IMR-90 (cell line): Measurements from ENCODE around the gene NHLRC1.

ENCODE experiments used
- CEBPB ChIP-seq: IDR thresholded peaks from 2 replicates; pipeline ENCODE4 v1.6.1; 2012; ENCODE audit warnings: low read depth, low read length, improper control_type of control experiment
- CTCF ChIP-seq: conservative IDR thresholded peaks from 2 replicates; pipeline ENCODE4 v1.5.1; 2012; ENCODE audit warnings: mild to moderate bottlenecking, low read depth, low read length, improper control_type of control experiment
- FOS ChIP-seq: fragments of 150-350 bp; IDR thresholded peaks from 2 replicates; pipeline ENCODE4 v1.6.1; 2016; ENCODE audit warnings: low read depth, low read length
- MAFK ChIP-seq: IDR thresholded peaks from 2 replicates; pipeline ENCODE4 v1.6.1; 2012; ENCODE audit warnings: low read depth, low read length, improper control_type of control experiment
- MXI1 ChIP-seq: IDR thresholded peaks from 2 replicates; pipeline ENCODE4 v1.6.1; 2012; ENCODE audit warnings: low read depth, mild to moderate bottlenecking, low read length, moderate library complexity, borderline replicate concordance
- POLR2A ChIP-seq: IDR thresholded peaks from 2 replicates; pipeline ENCODE4 v1.6.1; 2012; ENCODE audit warnings: mild to moderate bottlenecking, low read depth, low read length
- RAD21 ChIP-seq: IDR thresholded peaks from 2 replicates; pipeline ENCODE4 v1.6.1; 2012; ENCODE audit warnings: low read length, improper control_type of control experiment
- RCOR1 ChIP-seq: IDR thresholded peaks from 2 replicates; pipeline ENCODE4 v1.6.1; 2012; ENCODE audit warnings: mild to moderate bottlenecking, low read length, improper control_type of control experiment; ENCODE audit not compliant: insufficient replicate concordance
- RFX5 ChIP-seq: IDR thresholded peaks from 2 replicates; pipeline ENCODE4 v1.8.0; 2012; ENCODE audit warnings: low read depth, mild to moderate bottlenecking, low read length, moderate library complexity
- SMC3 ChIP-seq: fragments of 150-350 bp; IDR thresholded peaks from 2 replicates; pipeline ENCODE4 v1.6.1; 2016; ENCODE audit warnings: low read depth, mild to moderate bottlenecking, antibody characterized with exemption, low read length, moderate library complexity
- USF2 ChIP-seq: fragments of 150-350 bp; IDR thresholded peaks from 2 replicates; pipeline ENCODE4 v1.6.1; 2017; ENCODE audit warnings: mild to moderate bottlenecking, antibody characterized with exemption, low read length, low read depth

DNA sequence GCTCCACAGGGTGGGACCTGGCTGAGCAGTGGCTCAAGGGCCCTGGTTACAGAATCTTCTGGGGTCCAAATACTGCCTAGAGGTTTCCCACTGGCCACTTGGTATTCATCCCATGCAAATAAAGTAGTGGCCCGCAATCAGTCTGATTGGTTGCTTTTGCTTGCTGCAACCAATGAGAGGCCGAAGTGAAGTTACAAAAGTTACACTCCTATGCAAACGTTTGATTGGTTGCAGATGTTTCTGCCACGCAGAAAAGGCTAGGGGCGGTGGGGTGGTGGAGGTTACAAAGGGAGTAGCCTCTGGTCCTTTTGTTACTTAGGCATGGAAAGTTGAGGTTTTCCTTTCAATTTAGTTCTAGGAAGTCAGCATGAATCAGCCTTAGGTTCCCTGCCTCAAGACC is 3.6 kb upstream of the NHLRC1 start:
- TF ChIP-seq CTCF (no peak), POLR2A (no peak), RFX5 (no peak), CEBPB (no peak), SMC3 (no peak), MXI1 (no peak), RAD21 (no peak), FOS (no peak), USF2 (no peak), RCOR1 (no peak), MAFK (no peak)
